Stimulated activated effector memory CD8-positive, alpha-beta T cell treated with anti-CD3 and anti-CD28 coated beads, Interleukin-12 subunit alpha, Interleukin-12 subunit beta, amount 100 ng/mL, for 72 hours (primary cell): ENCODE measurements around the gene DNAJA4.
"Not testable (repeated sequence)": the region's sequence is repeated elsewhere in the genome, so short reads cannot be mapped to it uniquely, and the experiment has no call there.

ENCODE experiments used
- ATAC-seq: fragments of 150-1000 bp; cut with Tn5 transposase; 2 replicates; pipeline ENCODE4 v1.10.0; 2021
- DNase-seq, 2 donors: peaks; one replicate each; pipeline ENCODE4 v3.0.0; 2021 to 2022; ENCODE audit warnings: low spot score in 2 of 2
- H3K27ac Mint-ChIP-seq: one replicate; pipeline ENCODE4 v1.8.0; 2022; ENCODE audit warnings: mild to moderate bottlenecking, mixed read lengths
- H3K36me3 Mint-ChIP-seq: one replicate; pipeline ENCODE4 v1.8.0; 2022; ENCODE audit warnings: mild to moderate bottlenecking, mixed read lengths
- H3K4me1 Mint-ChIP-seq: one replicate; pipeline ENCODE4 v1.8.0; 2022; ENCODE audit warnings: mixed read lengths
- H3K4me3 Mint-ChIP-seq: one replicate; pipeline ENCODE4 v1.8.0; 2022; ENCODE audit warnings: mild to moderate bottlenecking, mixed read lengths
- H3K9me3 Mint-ChIP-seq: one replicate; pipeline ENCODE4 v1.8.0; 2022; ENCODE audit warnings: mixed read lengths

Gene DNAJA4

DNA sequence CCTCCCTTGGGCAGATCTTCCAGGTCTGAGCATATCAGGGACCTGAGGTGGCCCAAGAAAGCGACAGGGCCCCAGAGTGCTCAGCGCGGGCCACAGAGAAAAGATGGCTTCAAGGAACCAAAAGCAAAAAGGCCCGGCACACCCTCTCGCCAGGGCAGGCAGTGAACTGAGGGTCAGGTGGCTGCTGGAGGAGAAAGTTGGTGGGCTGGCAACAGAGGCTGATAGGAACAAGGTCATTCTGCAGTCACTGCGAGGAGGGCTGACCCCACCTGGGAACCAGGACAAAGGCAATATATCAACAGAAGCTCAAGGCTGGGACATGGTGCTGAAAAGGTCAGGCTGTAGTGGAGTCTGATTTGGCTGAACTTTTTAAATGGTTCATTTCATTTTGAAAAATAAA lies 27.2 kb upstream of the DNAJA4 start:
- Mint-ChIP-seq H3K36me3 (no peaks in the 10 kb centered on the region), H3K4me1 (no peaks in the 10 kb centered on the region), H3K27ac (no peak overlapping the region), H3K4me3 (no peak overlapping the region), H3K9me3 (no peaks in the 10 kb centered on the region)
- no peak for DNase-seq
- no peak for ATAC-seq

DNA sequence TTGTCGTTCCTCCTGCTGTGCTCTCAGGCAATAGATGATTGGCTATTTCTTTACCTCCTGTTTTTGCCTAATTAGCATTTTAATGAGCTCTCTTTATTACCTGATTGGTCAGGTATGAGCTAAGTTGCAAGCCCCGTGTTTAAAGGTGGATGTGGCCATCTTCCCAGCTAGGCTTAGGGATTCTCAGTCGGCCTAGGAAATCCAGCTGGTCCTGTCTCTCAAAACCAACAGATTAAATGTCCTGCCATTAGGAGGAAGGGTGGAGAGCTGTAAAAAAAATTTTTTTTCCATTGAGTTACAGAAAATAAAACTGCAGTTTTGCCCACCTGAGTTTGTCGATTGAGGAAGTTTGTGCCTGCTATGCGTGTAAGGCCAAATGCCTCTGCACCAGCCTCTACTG lies 24.6 kb upstream of the DNAJA4 start:
- Mint-ChIP-seq H3K4me1 (no peaks in the 10 kb centered on the region), H3K27ac (no peak overlapping the region), H3K4me3 (no peak overlapping the region), H3K36me3 (no peaks in the 10 kb centered on the region), H3K9me3 (no peaks in the 10 kb centered on the region)
- no peak for DNase-seq
- ATAC-seq = no peak

DNA sequence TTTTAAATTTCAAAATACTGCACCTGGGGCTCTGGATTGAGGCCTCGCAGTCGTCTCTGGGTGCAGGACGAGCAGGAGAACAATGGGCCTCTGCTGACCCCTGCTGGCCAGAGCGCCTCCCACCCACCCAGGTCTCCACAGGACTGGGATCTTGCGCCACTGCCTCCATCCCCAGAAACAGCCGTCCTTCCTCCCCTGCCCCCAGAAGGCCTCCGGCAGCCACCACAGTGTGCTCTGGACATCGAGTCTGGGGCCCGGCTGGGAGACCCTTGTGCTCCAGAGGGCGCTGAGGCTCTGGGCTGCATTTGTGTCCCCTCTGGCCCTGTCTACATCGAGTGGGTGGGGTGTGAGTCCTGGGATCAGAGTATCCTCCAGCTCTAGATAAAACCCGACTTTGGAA lies 23.3 kb upstream of the DNAJA4 start:
- ATAC-seq = peak; percentile 92
- no peak overlapping the region for H3K27ac Mint-ChIP-seq
- H3K36me3 Mint-ChIP-seq = no peaks in the 10 kb centered on the region
- no peak overlapping the region for H3K4me3 Mint-ChIP-seq
- no peaks in the 10 kb centered on the region for H3K9me3 Mint-ChIP-seq
- DNase-seq = peak; percentile 80 to 94
- H3K4me1 Mint-ChIP-seq = no peaks in the 10 kb centered on the region

DNA sequence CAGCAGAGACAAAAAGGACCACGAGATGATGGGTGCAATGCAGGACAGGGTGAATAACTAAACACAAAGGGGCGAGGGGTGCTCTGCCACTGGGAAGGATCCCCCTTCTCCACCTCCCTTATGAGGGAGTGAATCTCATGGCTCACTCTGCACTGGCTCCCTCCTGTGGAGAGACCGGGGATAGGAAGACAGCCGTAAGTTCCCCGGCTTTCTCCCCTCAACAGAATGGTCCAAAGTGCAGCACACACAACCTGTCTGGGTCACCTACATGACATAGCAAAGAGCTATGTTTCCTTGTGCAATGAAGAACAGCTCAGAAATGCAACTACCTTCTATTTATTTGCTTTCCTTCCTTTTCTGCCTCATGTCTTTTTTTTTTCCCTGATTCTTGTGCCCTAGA lies 22.2 kb upstream of the DNAJA4 start:
- Mint-ChIP-seq H3K4me1 (no peaks in the 10 kb centered on the region), H3K27ac (no peak overlapping the region), H3K36me3 (no peaks in the 10 kb centered on the region), H3K9me3 (no peaks in the 10 kb centered on the region), H3K4me3 (no peak overlapping the region)
- DNase-seq = peak in 1 of 2 donors; percentile 61
- peak; percentile 36 for ATAC-seq

DNA sequence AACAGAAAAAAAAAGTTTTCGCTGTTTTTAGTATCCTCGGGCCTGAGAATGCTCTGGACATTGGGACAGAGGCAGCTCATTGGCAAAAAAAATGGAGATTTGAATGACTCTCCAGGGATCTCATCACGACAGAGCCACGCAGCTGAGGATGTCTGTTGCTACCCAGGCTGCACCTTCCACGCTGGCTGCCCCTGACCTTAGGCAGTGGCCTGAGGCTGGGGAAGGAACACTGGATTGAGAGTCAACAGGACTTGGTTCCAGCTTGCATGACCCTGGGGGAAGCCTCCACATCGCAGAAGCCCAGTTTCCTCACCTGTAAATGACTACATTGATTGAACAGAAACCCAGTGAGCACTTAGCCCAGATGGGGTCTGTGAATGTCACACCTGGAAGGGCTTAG lies 21.3 kb upstream of the DNAJA4 start:
- no peak overlapping the region for H3K27ac Mint-ChIP-seq
- no peaks in the 10 kb centered on the region for H3K4me1 Mint-ChIP-seq
- no peaks in the 10 kb centered on the region for H3K9me3 Mint-ChIP-seq
- no peak for ATAC-seq
- H3K36me3 Mint-ChIP-seq = no peaks in the 10 kb centered on the region
- no peak overlapping the region for H3K4me3 Mint-ChIP-seq
- no peak for DNase-seq

DNA sequence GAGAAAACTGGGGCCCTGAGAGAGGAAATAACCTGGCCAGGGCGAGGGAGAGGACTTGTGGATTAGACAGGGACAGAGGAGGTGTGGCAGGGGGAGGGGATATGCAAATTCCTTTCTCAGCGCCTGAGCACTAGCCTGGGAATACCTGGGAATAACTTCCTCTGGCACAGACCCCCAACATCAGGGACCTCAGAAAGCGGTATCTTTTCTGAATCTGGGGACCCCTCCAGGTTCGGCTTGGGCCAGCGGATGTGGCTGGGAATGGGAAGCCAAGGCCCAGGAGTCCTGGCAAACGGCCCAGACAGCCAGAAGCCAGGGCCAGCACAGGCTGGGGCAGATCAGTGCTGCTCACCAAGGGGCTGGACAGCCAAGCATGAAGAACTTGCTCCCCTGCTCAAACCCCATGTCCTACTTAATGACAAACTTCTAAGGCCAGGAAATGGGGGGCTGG lies 20.8 kb upstream of the DNAJA4 start:
- ATAC-seq (no peak), DNase-seq (no peak)
- Mint-ChIP-seq H3K4me1 (no peaks in the 10 kb centered on the region), H3K9me3 (no peaks in the 10 kb centered on the region), H3K4me3 (no peak overlapping the region), H3K27ac (no peak overlapping the region), H3K36me3 (no peaks in the 10 kb centered on the region)

DNA sequence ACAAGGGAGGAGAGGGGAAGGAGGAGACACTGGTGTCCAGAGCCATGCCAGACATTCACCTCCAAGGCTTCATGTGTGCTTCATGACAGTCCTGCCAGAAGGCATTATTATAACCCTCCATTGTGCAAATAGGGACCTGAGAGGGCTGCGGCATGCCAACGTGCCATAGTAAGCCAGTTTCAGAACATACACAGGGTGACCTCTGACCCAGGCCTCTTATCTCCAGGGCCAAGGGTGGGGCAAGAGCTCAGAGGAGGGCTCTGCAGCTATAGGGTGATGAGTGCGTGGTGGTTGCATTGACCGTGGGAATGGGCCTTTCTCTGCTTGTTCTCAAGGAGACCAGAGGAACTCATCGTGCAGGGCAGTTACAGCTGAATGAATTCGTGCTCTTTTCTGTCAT lies 20.3 kb upstream of the DNAJA4 start:
- Mint-ChIP-seq H3K4me3 (no peak overlapping the region), H3K36me3 (no peaks in the 10 kb centered on the region), H3K27ac (no peak overlapping the region), H3K4me1 (no peaks in the 10 kb centered on the region), H3K9me3 (no peaks in the 10 kb centered on the region)
- no peak for ATAC-seq
- DNase-seq = no peak

DNA sequence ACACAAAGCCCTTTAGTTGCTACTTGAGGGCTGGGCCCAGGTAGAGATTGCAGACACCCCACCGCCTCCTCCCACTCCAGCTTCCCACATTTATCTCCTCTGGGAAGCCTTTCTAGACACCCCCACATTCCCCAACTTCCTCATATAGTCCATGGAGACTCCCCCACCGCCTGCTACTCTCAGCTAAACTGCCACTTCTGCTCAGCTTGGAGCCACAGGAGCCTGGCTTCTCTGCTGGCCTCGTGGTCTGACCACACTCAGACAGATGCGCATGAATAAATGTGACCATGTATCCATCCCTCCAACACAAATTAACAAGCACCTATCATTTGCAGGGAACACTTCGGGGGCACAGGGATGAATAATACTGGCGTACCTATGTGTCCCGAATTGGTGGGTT lies 19.5 kb upstream of the DNAJA4 start:
- DNase-seq (no peak), ATAC-seq (no peak)
- Mint-ChIP-seq H3K27ac (peak overlapping the region; percentile 12), H3K4me1 (no peaks in the 10 kb centered on the region), H3K9me3 (no peaks in the 10 kb centered on the region), H3K36me3 (no peaks in the 10 kb centered on the region), H3K4me3 (no peak overlapping the region)

DNA sequence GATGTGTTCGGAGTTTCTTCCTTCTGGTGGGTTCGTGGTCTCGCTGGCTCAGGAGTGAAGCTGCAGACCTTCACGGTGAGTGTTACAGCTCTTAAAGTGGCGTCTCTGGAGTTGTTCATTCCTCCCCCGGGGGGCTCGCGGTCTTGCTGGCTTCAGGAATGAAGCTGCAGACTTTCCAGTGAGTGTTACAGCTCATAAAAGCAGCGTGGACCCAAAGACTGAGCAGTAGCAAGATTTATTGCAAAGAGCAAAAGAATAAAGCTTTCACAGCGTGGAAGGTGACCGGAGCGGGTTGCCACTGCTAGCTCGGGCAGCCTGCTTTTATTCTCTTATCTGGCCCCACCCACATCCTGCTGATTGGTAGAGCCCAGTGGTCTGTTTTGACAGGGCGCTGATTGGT lies 19.0 kb upstream of the DNAJA4 start:
- H3K36me3 Mint-ChIP-seq, DNase-seq, H3K4me1 Mint-ChIP-seq, H3K9me3 Mint-ChIP-seq, H3K27ac Mint-ChIP-seq, ATAC-seq, H3K4me3 Mint-ChIP-seq: not testable (repeated sequence)

DNA sequence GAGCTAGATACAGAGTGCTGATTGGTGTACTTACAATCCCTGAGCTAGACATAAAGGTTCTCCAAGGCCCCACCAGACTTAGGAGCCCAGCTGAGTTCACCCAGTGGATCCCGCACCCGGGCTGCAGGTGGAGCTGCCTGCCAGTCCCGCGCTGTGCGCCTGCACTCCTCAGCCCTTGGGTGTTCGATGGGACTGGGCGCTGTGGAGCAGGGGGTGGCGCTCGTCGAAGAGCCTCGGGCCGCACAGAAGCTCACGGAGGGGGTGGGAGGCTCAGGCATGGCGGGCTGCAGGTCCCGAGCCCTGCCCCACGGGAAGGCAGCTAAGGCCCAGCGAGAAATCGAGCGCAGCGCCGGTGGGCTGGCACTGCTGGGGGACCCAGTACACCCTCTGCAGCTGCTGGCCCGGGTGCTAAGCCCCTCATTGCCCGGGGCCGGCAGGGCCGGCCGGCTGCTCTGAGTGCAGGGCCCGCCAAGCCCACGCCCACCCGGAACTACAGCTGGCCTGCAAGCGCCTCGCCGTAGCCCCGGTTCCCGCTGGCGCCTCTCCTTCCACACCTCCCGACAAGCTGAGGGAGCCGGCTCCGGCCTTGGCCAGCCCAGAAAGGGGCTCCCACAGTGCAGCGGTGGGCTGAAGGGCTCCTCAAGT lies 18.3 kb upstream of the DNAJA4 start:
- ATAC-seq, H3K4me1 Mint-ChIP-seq, DNase-seq, H3K9me3 Mint-ChIP-seq, H3K36me3 Mint-ChIP-seq, H3K27ac Mint-ChIP-seq, H3K4me3 Mint-ChIP-seq: not testable (repeated sequence)

DNA sequence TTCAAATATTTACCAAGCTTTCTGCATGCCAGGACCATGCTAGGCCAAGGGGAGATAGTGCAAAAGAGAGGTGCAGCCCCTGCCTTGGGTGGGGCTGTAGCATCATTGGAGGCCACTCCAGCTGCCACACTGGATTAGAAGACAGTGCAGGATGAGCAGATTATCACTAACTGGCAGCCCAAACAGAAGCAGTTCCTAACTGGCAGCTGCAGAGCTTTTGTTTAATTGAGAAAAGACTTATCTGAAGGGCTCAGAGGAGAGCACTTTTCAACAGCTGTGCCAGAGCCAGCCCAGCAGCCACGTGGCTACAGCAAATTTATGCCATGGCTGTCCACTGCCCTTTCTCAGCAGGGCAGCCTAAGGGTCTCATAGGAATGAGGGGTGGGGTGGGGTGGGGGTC lies 16.5 kb upstream of the DNAJA4 start:
- no peak for DNase-seq
- H3K4me1 Mint-ChIP-seq = no peaks in the 10 kb centered on the region
- no peaks in the 10 kb centered on the region for H3K36me3 Mint-ChIP-seq
- ATAC-seq = no peak
- no peaks in the 10 kb centered on the region for H3K9me3 Mint-ChIP-seq
- no peak overlapping the region for H3K27ac Mint-ChIP-seq
- H3K4me3 Mint-ChIP-seq = no peak overlapping the region

DNA sequence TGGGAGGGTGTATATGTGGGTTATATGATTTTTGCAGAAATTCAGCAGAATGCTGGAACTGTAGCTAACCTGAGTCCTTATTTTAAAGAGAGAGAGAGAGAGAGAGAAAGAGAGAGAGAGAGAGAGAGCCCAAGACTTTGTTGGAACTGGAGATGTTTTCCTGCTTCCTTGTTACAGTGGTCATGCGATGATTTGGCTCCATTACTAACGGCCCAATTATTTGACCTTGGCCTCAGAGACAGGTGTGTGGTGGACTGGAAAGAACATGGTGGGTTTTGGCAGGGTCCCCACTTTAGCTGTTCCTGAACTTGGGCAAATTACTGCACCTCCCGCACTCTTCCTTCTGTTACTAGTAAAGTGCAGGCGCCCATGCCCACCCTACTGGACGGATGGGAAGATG lies 15.2 kb upstream of the DNAJA4 start:
- Mint-ChIP-seq H3K36me3 (no peaks in the 10 kb centered on the region), H3K4me1 (no peaks in the 10 kb centered on the region), H3K4me3 (no peak overlapping the region), H3K9me3 (no peaks in the 10 kb centered on the region), H3K27ac (no peak overlapping the region)
- no peak for ATAC-seq
- no peak for DNase-seq

DNA sequence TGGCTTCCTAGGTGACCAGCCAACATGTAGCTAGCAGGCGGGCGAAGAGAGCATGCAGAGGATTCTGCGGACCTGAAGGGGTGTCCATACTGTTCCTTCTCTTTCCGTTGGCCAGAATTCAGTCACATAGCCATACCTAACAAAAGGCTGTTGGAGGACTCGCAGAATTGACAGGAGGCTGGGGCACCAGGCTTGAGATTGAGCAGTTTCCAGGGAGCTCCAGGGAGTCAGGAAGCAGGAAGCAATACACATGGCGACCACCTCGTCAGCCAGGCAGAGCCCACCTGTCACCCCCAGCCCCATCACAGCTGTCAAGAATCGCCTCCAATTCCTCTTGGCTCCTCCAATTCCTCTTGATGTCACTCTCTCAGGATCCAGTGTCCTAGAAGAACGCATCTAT lies 13.2 kb upstream of the DNAJA4 start:
- no peak overlapping the region for H3K4me3 Mint-ChIP-seq
- no peak overlapping the region for H3K27ac Mint-ChIP-seq
- H3K4me1 Mint-ChIP-seq = no peaks in the 10 kb centered on the region
- no peak for ATAC-seq
- no peaks in the 10 kb centered on the region for H3K36me3 Mint-ChIP-seq
- H3K9me3 Mint-ChIP-seq = no peaks in the 10 kb centered on the region
- no peak for DNase-seq

DNA sequence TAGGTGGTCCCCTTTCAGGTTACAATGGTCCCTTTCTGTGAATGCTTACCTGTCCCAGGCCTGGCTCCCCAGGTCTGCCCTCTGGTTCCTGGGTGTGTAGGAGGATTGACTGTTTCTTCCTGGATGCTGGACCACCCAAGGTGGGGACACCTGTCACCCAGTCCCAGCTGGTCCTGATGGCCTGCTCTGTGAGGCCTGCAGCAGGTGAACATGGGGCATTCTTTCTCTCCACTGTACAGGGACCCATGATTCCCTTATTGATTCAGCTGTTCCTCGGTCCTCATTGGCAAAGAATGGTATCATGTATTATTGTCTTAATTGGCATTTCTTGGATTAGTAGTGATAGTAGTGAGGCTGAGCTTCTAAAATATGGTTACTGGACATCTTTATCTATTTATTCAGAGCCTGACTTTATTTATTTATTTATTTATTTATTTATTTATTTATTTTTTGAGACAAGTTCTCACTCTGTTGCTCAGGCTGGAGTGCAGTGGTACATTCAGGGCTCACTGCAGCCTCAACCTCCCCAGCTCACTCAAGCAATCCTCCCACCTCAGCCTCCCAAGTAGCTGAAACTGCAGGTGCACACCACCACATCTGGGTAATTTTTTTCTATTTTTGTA lies 8.8 kb upstream of the DNAJA4 start:
- DNase-seq (no peak), ATAC-seq (no peak)
- Mint-ChIP-seq H3K4me3 (no peak overlapping the region), H3K4me1 (no peaks in the 10 kb centered on the region), H3K9me3 (no peaks in the 10 kb centered on the region), H3K36me3 (no peaks in the 10 kb centered on the region), H3K27ac (no peak overlapping the region)

DNA sequence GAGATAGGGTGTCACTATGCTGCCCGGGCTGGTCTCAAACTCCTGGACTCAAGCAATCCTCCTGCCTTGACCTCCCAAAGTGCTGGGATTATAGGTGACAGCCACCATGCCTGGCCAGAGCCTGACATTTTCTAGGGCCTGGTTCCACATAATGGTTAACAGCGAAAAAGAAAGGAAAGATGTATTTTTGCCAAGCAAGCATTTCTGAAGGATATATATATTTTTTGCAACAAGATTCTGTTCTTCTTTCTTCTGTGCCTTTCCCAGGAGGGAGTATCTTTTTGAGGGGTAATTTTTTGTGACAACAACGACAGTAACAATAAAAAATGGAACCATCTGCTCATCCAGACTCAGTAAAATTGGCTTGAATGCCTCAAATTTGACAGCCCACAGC lies 8.3 kb upstream of the DNAJA4 start:
- no peak overlapping the region for H3K27ac Mint-ChIP-seq
- no peak overlapping the region for H3K4me3 Mint-ChIP-seq
- H3K9me3 Mint-ChIP-seq = no peaks in the 10 kb centered on the region
- no peaks in the 10 kb centered on the region for H3K36me3 Mint-ChIP-seq
- no peak for ATAC-seq
- no peak for DNase-seq
- H3K4me1 Mint-ChIP-seq = no peaks in the 10 kb centered on the region

DNA sequence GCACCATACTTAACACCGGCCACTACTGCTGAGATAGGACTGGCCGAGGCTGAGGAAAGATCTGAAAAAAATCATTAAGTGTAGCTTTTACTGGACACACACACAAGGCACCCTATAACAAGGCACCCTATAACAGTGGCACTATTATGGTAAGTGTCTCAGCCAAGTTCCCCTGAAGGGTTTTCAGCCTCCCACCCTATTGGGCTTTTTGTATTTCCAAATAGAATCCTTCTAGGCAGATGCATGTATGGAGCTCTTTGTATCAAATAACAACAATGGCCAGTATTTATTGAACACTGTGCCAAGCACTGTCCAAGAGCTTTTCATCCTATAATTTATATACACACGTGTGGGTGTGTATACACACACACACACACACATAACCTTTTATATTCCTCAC lies 6.7 kb upstream of the DNAJA4 start:
- DNase-seq (no peak), ATAC-seq (no peak)
- Mint-ChIP-seq H3K36me3 (no peaks in the 10 kb centered on the region), H3K27ac (no peak overlapping the region), H3K4me3 (no peak overlapping the region), H3K9me3 (no peaks in the 10 kb centered on the region), H3K4me1 (no peaks in the 10 kb centered on the region)

DNA sequence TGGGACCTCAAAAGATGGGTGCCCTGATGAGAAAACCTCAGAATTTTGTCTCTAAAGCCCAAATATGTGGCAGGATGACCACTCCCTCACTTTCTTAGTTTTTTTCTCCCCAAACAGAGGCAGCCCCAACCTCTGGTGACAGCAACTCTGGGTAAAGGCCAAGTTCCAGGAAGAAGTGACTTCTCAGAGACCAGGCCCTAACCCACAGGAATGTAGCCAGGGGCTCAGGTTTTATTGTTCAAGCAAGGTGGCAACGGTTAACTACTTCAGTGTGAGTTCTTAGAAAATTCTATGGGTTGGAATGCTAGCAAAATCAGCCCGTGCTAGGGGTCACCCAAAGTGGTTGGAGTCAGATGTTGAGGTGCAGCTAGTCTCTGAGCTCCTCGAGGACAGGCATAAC lies 5.1 kb upstream of the DNAJA4 start:
- Mint-ChIP-seq H3K36me3 (no peaks in the 10 kb centered on the region), H3K9me3 (no peaks in the 10 kb centered on the region), H3K27ac (no peak overlapping the region), H3K4me1 (no peaks in the 10 kb centered on the region), H3K4me3 (no peak overlapping the region)
- ATAC-seq = no peak
- DNase-seq = no peak
